ENCODE measurements around the gene LIN7B. TPM values are rescaled to one million over a fixed set of nuclear protein-coding genes. Genes with fewer than 3 reads are reported as not detected.
A peak's percentile ranks its signal among the peaks of the same experiment; 100 is the strongest.
"Not testable (repeated sequence)": the region's sequence is repeated elsewhere in the genome, so short reads cannot be mapped to it uniquely, and the experiment has no call there.

The LIN7B gene
- total RNA-seq, 1 experiment from 2014 or later, result 6.4 TPM

DNA sequence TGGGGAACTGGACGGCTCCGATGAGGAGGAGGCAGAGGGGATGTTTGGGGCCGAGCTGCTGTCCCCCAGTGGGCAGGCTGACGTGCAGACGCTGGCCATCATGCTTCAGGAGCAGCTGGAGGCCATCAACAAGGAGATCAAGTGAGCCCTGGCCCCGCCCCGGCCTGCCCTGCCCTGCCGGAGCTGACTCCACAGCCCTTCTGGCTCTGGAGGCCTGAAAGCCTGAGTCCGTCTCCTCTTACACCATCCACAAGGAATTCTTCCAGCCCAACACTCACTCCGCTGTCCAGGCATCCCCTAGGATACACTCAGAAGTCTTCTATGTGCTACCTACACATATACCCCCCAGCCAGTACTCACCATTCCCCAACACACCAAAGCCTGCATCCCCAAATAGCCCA lies 22.6 kb downstream of the LIN7B start:
- Histone ChIP-seq H2AFZ (ENCODE audit: low read length) (no peak overlapping the region), H3K4me3 (ENCODE audit: low read length) (no peak overlapping the region), H3K4me2 (ENCODE audit: low read depth, low read length, poor library complexity, severe bottlenecking) (no peak overlapping the region), H3K27ac (ENCODE audit: low read length) (no peak overlapping the region), H3K4me1 (ENCODE audit: low read length) (no peaks in the 10 kb centered on the region), H3K9me3 (ENCODE audit: low read length) (no peaks in the 10 kb centered on the region), H3K27me3 (ENCODE audit: low read length) (no peaks in the 10 kb centered on the region), H3K36me3 (ENCODE audit: insufficient read depth, low read length) (no peaks in the 10 kb centered on the region), H3K9ac (ENCODE audit: low read length) (no peak overlapping the region), H3K9me2 (replicated peaks; ENCODE audit: insufficient read depth, low read length) (no peaks in the 10 kb centered on the region), H3K79me2 (ENCODE audit: low read length) (no peaks in the 10 kb centered on the region), H4K20me1 (ENCODE audit: insufficient read depth, low read depth, low read length) (no peaks in the 10 kb centered on the region)
- no peak for DNase-seq

DNA sequence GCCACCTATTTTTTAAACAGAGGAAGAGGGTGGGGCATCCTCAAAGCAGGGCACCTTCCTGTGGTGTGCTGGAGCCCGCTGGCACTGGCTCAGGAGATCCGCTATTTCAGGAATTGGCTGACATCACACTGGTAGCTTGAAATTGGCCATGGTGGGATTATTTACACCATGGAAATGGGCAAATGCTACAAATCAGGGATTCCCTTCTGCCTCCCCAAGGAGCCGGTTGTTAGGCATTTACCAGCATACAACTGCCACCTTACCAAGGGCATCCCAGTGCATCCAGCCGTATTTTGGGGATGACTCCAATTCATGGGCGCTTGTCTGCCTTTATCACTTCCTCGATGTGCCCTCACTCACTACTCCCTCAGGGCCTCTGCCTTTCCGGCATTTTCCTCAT lies 26.8 kb downstream of the LIN7B start:
- no peaks in the 10 kb centered on the region for H3K27me3 ChIP-seq (ENCODE audit: low read length)
- DNase-seq, result no peak
- H3K4me2 ChIP-seq (ENCODE audit: low read depth, low read length, poor library complexity, severe bottlenecking), result no peak overlapping the region
- H3K79me2 ChIP-seq (ENCODE audit: low read length), result no peaks in the 10 kb centered on the region
- H3K9ac ChIP-seq (ENCODE audit: low read length), result no peak overlapping the region
- no peak overlapping the region for H3K4me3 ChIP-seq (ENCODE audit: low read length)
- no peaks in the 10 kb centered on the region for H3K9me2 ChIP-seq (replicated peaks; ENCODE audit: insufficient read depth, low read length)
- H4K20me1 ChIP-seq (ENCODE audit: insufficient read depth, low read depth, low read length), result no peaks in the 10 kb centered on the region
- no peaks in the 10 kb centered on the region for H3K9me3 ChIP-seq (ENCODE audit: low read length)
- no peaks in the 10 kb centered on the region for H3K36me3 ChIP-seq (ENCODE audit: insufficient read depth, low read length)
- peaks cover 14% of the 10 kb centered on the region for H3K4me1 ChIP-seq (ENCODE audit: low read length)
- H2AFZ ChIP-seq (ENCODE audit: low read length), result no peak overlapping the region
- H3K27ac ChIP-seq (ENCODE audit: low read length), result no peak overlapping the region

DNA sequence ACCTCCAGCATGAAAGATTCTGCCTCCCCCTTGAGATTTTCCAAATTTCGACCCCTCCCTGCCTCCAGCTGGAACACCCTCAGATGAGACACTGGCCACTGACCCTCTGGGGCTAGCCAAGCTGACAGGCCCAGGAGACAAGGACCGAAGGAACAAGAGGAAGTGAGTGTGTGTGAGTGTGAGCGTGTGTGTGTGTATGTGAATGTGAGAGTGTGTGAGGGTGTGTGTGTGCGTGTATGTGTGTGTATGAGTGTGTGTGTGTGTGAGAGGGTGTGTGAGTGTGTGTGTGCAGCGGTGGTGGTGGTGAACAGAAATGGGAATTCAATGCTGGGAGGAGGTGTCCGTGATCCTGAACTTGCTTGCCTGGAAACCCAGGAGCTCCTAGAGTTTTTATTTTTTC lies 27.2 kb downstream of the LIN7B start:
- H4K20me1 ChIP-seq (ENCODE audit: insufficient read depth, low read depth, low read length), result no peaks in the 10 kb centered on the region
- no peak overlapping the region for H3K4me2 ChIP-seq (ENCODE audit: low read depth, low read length, poor library complexity, severe bottlenecking)
- H3K9ac ChIP-seq (ENCODE audit: low read length), result no peak overlapping the region
- H3K27ac ChIP-seq (ENCODE audit: low read length), result no peak overlapping the region
- H3K27me3 ChIP-seq (ENCODE audit: low read length), result no peaks in the 10 kb centered on the region
- no peaks in the 10 kb centered on the region for H3K9me2 ChIP-seq (replicated peaks; ENCODE audit: insufficient read depth, low read length)
- no peaks in the 10 kb centered on the region for H3K79me2 ChIP-seq (ENCODE audit: low read length)
- H3K4me3 ChIP-seq (ENCODE audit: low read length), result no peak overlapping the region
- H2AFZ ChIP-seq (ENCODE audit: low read length), result no peak overlapping the region
- DNase-seq, result no peak
- no peaks in the 10 kb centered on the region for H3K9me3 ChIP-seq (ENCODE audit: low read length)
- H3K36me3 ChIP-seq (ENCODE audit: insufficient read depth, low read length), result no peaks in the 10 kb centered on the region
- peaks cover 18% of the 10 kb centered on the region for H3K4me1 ChIP-seq (ENCODE audit: low read length)

- peak; percentile 96 for DNase-seq
- no peaks in the 10 kb centered on the region for H3K9me2 ChIP-seq (replicated peaks; ENCODE audit: insufficient read depth, low read length)
- H3K27ac ChIP-seq (ENCODE audit: low read length), result no peak overlapping the region
- H3K4me3 ChIP-seq (ENCODE audit: low read length), result peak overlapping the region; percentile 55; the same call in 1 of the 2 replicates
- H3K4me2 ChIP-seq (ENCODE audit: low read depth, low read length, poor library complexity, severe bottlenecking), result peak overlapping the region; percentile 66
- H2AFZ ChIP-seq (ENCODE audit: low read length), result peak overlapping the region; percentile 72
- peak overlapping the region; percentile 61 for H3K9ac ChIP-seq (ENCODE audit: low read length)
- no peaks in the 10 kb centered on the region for H3K36me3 ChIP-seq (ENCODE audit: insufficient read depth, low read length)
- no peaks in the 10 kb centered on the region for H3K9me3 ChIP-seq (ENCODE audit: low read length)
- no peaks in the 10 kb centered on the region for H3K27me3 ChIP-seq (ENCODE audit: low read length)
- H3K79me2 ChIP-seq (ENCODE audit: low read length), result no peaks in the 10 kb centered on the region
- H3K4me1 ChIP-seq (ENCODE audit: low read length), result peaks cover 19% of the 10 kb centered on the region
- no peaks in the 10 kb centered on the region for H4K20me1 ChIP-seq (ENCODE audit: insufficient read depth, low read depth, low read length)
Observed at GRCh38 chr19:49142866-49143335, 28.7 kb downstream of the LIN7B start.

- Histone ChIP-seq H3K9me2 (replicated peaks; ENCODE audit: insufficient read depth, low read length) (no peaks in the 10 kb centered on the region), H3K9ac (ENCODE audit: low read length) (peak overlapping the region; percentile 50), H3K9me3 (ENCODE audit: low read length) (no peaks in the 10 kb centered on the region), H3K27me3 (ENCODE audit: low read length) (no peaks in the 10 kb centered on the region), H3K27ac (ENCODE audit: low read length) (no peak overlapping the region), H3K4me1 (ENCODE audit: low read length) (peaks cover 30% of the 10 kb centered on the region), H4K20me1 (ENCODE audit: insufficient read depth, low read depth, low read length) (no peaks in the 10 kb centered on the region), H3K4me2 (ENCODE audit: low read depth, low read length, poor library complexity, severe bottlenecking) (peak overlapping the region; percentile 61), H3K4me3 (ENCODE audit: low read length) (peak overlapping the region; percentile 62; the same call in 1 of the 2 replicates), H3K36me3 (ENCODE audit: insufficient read depth, low read length) (no peaks in the 10 kb centered on the region), H3K79me2 (ENCODE audit: low read length) (no peaks in the 10 kb centered on the region), H2AFZ (ENCODE audit: low read length) (peak overlapping the region; percentile 84; the same call in 1 of the 2 replicates)
- peak; percentile 97 for DNase-seq
Observed at GRCh38 chr19:49145573-49146407, 31.6 kb downstream of the LIN7B start.

DNA sequence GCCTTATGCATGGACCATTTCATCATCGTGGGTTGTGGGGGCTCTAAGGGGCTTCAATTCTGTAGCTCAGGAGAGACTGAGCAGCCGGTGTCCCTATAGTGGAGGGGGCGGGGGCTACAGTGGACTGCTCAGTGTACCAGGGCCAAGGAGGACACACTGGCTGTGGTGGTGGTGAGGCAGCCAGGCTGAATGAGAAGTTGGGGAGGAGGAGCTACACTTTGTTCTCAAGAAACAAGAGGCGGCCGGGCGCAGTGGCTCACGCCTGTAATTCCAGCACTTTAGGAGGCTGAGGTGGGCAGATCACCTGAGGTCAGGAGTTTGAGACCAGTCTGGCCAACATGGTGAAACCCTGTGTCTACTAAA lies 32.2 kb downstream of the LIN7B start:
- not testable (repeated sequence) for H3K27ac ChIP-seq (ENCODE audit: low read length); H3K36me3 ChIP-seq (ENCODE audit: insufficient read depth, low read length); DNase-seq; H4K20me1 ChIP-seq (ENCODE audit: insufficient read depth, low read depth, low read length); H3K9me3 ChIP-seq (ENCODE audit: low read length); H3K27me3 ChIP-seq (ENCODE audit: low read length); H3K9me2 ChIP-seq (replicated peaks; ENCODE audit: insufficient read depth, low read length); H3K79me2 ChIP-seq (ENCODE audit: low read length)
- H3K4me2 ChIP-seq (ENCODE audit: low read depth, low read length, poor library complexity, severe bottlenecking), result peak overlapping the region; percentile 61
- H3K9ac ChIP-seq (ENCODE audit: low read length), result peak overlapping the region; percentile 50
- peaks cover 30% of the 10 kb centered on the region for H3K4me1 ChIP-seq (ENCODE audit: low read length)
- H3K4me3 ChIP-seq (ENCODE audit: low read length), result peak overlapping the region; percentile 62; the same call in 1 of the 2 replicates
- H2AFZ ChIP-seq (ENCODE audit: low read length), result peak overlapping the region; percentile 84; the same call in 1 of the 2 replicates

DNA sequence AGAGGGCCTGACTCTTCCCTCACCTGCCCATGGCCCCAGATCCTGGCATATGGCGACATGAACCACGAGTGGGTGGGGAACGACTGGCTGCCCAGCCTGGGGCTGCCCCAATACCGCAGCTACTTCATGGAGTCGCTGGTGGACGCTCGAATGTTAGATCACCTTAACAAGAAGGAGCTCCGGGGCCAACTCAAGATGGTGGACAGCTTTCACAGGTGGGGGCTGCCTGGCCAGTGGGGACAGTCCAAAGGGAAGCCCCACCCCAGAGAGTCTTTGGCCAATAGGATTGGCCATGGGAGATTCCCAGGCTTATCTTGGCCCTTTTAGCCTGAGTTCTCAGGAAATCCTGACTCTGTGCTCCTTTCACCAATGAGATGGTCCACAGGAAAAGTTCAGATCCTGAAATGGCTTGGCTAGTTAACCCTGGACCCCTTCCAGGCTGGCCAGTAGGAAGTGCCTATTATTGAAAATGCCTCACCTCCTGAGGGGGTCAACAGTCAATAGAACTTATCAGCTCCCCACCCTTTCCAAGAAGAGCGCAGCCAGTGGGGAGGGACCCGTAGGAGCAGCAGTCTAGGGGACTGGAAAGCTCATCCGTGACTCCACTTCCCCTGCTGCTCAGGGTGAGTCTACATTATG lies 34.0 kb downstream of the LIN7B start:
- H3K27ac ChIP-seq (ENCODE audit: low read length), result no peak overlapping the region
- H3K27me3 ChIP-seq (ENCODE audit: low read length), result no peaks in the 10 kb centered on the region
- H3K79me2 ChIP-seq (ENCODE audit: low read length), result no peaks in the 10 kb centered on the region
- H3K9me3 ChIP-seq (ENCODE audit: low read length), result no peaks in the 10 kb centered on the region
- no peak overlapping the region for H3K4me3 ChIP-seq (ENCODE audit: low read length)
- no peak overlapping the region for H2AFZ ChIP-seq (ENCODE audit: low read length)
- no peak overlapping the region for H3K4me2 ChIP-seq (ENCODE audit: low read depth, low read length, poor library complexity, severe bottlenecking)
- DNase-seq, result no peak
- no peaks in the 10 kb centered on the region for H4K20me1 ChIP-seq (ENCODE audit: insufficient read depth, low read depth, low read length)
- H3K9me2 ChIP-seq (replicated peaks; ENCODE audit: insufficient read depth, low read length), result no peaks in the 10 kb centered on the region
- H3K9ac ChIP-seq (ENCODE audit: low read length), result no peak overlapping the region
- H3K36me3 ChIP-seq (ENCODE audit: insufficient read depth, low read length), result no peaks in the 10 kb centered on the region
- peaks cover 24% of the 10 kb centered on the region for H3K4me1 ChIP-seq (ENCODE audit: low read length)

DNA sequence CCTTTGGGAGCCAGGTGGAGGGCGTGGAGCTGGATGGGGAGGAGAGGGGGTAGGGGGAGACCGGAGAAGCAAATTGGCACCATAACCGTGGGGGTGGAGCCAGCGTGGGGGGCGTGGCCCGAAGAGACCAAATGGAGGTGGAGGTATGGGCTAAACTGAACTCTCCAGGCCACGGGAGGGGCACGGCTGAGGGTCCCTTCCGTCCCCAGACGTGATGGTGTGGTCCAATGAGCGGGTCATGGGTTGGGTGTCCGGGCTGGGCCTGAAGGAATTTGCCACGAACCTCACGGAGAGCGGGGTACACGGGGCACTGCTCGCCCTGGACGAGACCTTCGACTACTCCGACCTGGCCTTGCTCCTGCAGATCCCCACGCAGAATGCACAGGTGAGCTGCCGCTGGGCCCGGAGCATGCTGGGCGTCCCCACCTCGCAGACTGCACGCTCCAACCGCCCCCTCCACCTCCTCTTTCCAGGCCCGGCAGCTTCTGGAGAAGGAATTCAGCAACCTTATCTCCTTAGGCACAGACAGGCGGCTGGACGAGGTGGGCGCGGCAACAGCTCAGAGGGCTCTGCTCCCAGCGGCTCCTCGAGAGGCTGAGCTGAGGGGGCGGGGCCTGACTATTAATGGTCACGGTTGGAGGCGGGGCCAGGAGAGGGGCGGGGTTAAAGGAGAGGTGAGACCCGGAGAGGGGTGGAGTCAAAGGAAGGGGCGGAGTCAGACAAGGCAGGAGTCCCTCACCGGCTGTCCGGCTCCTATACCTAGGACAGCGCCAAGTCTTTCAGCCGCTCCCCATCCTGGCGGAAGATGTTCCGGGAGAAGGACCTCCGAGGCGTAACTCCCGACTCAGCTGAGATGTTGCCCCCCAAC lies 34.8 kb downstream of the LIN7B start:
- Histone ChIP-seq H3K4me1 (ENCODE audit: low read length) (peaks cover 23% of the 10 kb centered on the region), H3K9me3 (ENCODE audit: low read length) (no peaks in the 10 kb centered on the region), H4K20me1 (ENCODE audit: insufficient read depth, low read depth, low read length) (no peaks in the 10 kb centered on the region), H3K27me3 (ENCODE audit: low read length) (no peaks in the 10 kb centered on the region), H3K9ac (ENCODE audit: low read length) (no peak overlapping the region), H3K36me3 (ENCODE audit: insufficient read depth, low read length) (no peaks in the 10 kb centered on the region), H3K27ac (ENCODE audit: low read length) (no peak overlapping the region), H3K9me2 (replicated peaks; ENCODE audit: insufficient read depth, low read length) (no peaks in the 10 kb centered on the region), H2AFZ (ENCODE audit: low read length) (no peak overlapping the region), H3K4me3 (ENCODE audit: low read length) (no peak overlapping the region), H3K79me2 (ENCODE audit: low read length) (no peaks in the 10 kb centered on the region), H3K4me2 (ENCODE audit: low read depth, low read length, poor library complexity, severe bottlenecking) (no peak overlapping the region)
- peak; percentile 89 for DNase-seq

All from Karpas-422 (cell line).